GDM1 (cell line): ENCODE data around the gene ITPKC.
"Not testable (repeated sequence)": the region's sequence is repeated elsewhere in the genome, so short reads cannot be mapped to it uniquely, and the experiment has no call there.

ENCODE experiments used
- DNase-seq: peaks from one replicate; lab custom pipeline; 2025; lab: John Stamatoyannopoulos, UW

The ITPKC gene

GRCh38 chr19:40717325-40717879 lies 490 bp downstream of the ITPKC start:
- DNase-seq = no peak

GRCh38 chr19:40717880-40718773 lies 1.2 kb downstream of the ITPKC start:
- no peak for DNase-seq

- DNase-seq = no peak
Observed at GRCh38 chr19:40718774-40719391, 2.0 kb downstream of the ITPKC start.

GRCh38 chr19:40719414-40719894 lies 2.5 kb downstream of the ITPKC start:
- DNase-seq = no peak

- DNase-seq = no peak
Observed at GRCh38 chr19:40721140-40721486, 4.2 kb downstream of the ITPKC start.

GRCh38 chr19:40721936-40722661 lies 5.2 kb downstream of the ITPKC start:
- no peak for DNase-seq

- no peak for DNase-seq
Observed at GRCh38 chr19:40723661-40724254, 6.8 kb downstream of the ITPKC start.

GRCh38 chr19:40724315-40724714 lies 7.4 kb downstream of the ITPKC start:
- DNase-seq = no peak

GRCh38 chr19:40724855-40725254 lies 7.9 kb downstream of the ITPKC start:
- DNase-seq = no peak

GRCh38 chr19:40726279-40726678 lies 9.4 kb downstream of the ITPKC start:
- DNase-seq = no peak

- DNase-seq = not testable (repeated sequence)
Observed at GRCh38 chr19:40730065-40730464, 13.2 kb downstream of the ITPKC start.

GRCh38 chr19:40732304-40732703 lies 15.4 kb downstream of the ITPKC start:
- not testable (repeated sequence) for DNase-seq

GRCh38 chr19:40733149-40733548 lies 16.2 kb downstream of the ITPKC start:
- DNase-seq = no peak

GRCh38 chr19:40735013-40735771 lies 18.3 kb downstream of the ITPKC start:
- DNase-seq = no peak

- no peak for DNase-seq
Observed at GRCh38 chr19:40736661-40737060, 19.7 kb downstream of the ITPKC start.

- DNase-seq = no peak
Observed at GRCh38 chr19:40737102-40737644, 20.3 kb downstream of the ITPKC start.

GRCh38 chr19:40739030-40739839 lies 22.3 kb downstream of the ITPKC start:
- DNase-seq = no peak

GRCh38 chr19:40739871-40740703 lies 23.2 kb downstream of the ITPKC start:
- no peak for DNase-seq

GRCh38 chr19:40740747-40741146 lies 23.8 kb downstream of the ITPKC start:
- no peak for DNase-seq
